KMS-11 (cell line): ENCODE measurements around the gene AZU1.

Experiments
- H2AFZ ChIP-seq: fragments of 200-600 bp; sonication (generic); 2 replicates; pipeline ENCODE4 v1.6.1; 2016; ENCODE audit warnings: antibody characterized with exemption, mixed run types, low read depth
- H3K27ac ChIP-seq: fragments of 200-600 bp; sonication (generic); 2 replicates; pipeline ENCODE4 v1.6.1; 2016; ENCODE audit warnings: mild to moderate bottlenecking, mixed run types
- H3K27me3 ChIP-seq: fragments of 200-600 bp; sonication (generic); 2 replicates; pipeline ENCODE4 v1.6.1; 2017; ENCODE audit warnings: mild to moderate bottlenecking, low read depth, mixed run types, moderate library complexity; ENCODE audit not compliant: insufficient read depth
- H3K36me3 ChIP-seq: fragments of 200-600 bp; sonication (generic); 2 replicates; pipeline ENCODE4 v1.6.1; 2017; ENCODE audit warnings: mild to moderate bottlenecking, mixed run types; ENCODE audit not compliant: insufficient read depth
- H3K4me1 ChIP-seq: fragments of 200-600 bp; sonication (generic); 2 replicates; pipeline ENCODE4 v1.6.1; 2016; ENCODE audit warnings: mild to moderate bottlenecking, low read depth, mixed run types; ENCODE audit not compliant: poor library complexity, severe bottlenecking
- H3K4me2 ChIP-seq: fragments of 200-600 bp; sonication (generic); 2 replicates; pipeline ENCODE4 v1.7.0; 2016; ENCODE audit warnings: mild to moderate bottlenecking, mixed run types
- H3K4me3 ChIP-seq: fragments of 200-600 bp; sonication (generic); IDR thresholded peaks from 2 replicates; pipeline ENCODE4 v1.6.1; 2017; ENCODE audit warnings: low read depth, low read length, mixed read lengths; ENCODE audit not compliant: insufficient read depth
- H3K79me2 ChIP-seq: fragments of 200-600 bp; sonication (generic); 2 replicates; pipeline ENCODE4 v1.6.1; 2016; ENCODE audit warnings: low read depth, mixed run types; ENCODE audit not compliant: insufficient read depth
- H3K9ac ChIP-seq: fragments of 200-600 bp; sonication (generic); 2 replicates; pipeline ENCODE4 v1.6.1; 2016; ENCODE audit warnings: mild to moderate bottlenecking, mixed run types
- H4K20me1 ChIP-seq: fragments of 200-600 bp; sonication (generic); 2 replicates; pipeline ENCODE4 v1.6.1; 2016; ENCODE audit warnings: mild to moderate bottlenecking, mixed run types; ENCODE audit not compliant: insufficient read depth
- TF ChIP-seq, protein P1 (sequence below): fragments of 200-600 bp; sonication (generic); conservative IDR thresholded peaks from 2 replicates; pipeline ENCODE4 v1.6.1; 2017; ENCODE audit warnings: low read depth, mild to moderate bottlenecking, antibody characterized with exemption, low read length, moderate library complexity, mixed read lengths

Gene AZU1

GRCh38 chr19:821231-821824 is 6.3 kb upstream of the AZU1 start:
- H3K79me2 ChIP-seq = no peaks in the 10 kb centered on the region
- H3K4me1 ChIP-seq = no peaks in the 10 kb centered on the region
- H3K4me3 ChIP-seq = no peak overlapping the region
- no peaks in the 10 kb centered on the region for H4K20me1 ChIP-seq
- no peak overlapping the region for H3K4me2 ChIP-seq
- H3K9ac ChIP-seq = no peak overlapping the region
- H3K27ac ChIP-seq = no peak overlapping the region
- peaks cover 8% of the 10 kb centered on the region; the same call in 1 of the 2 replicates for H3K27me3 ChIP-seq
- no peaks in the 10 kb centered on the region for H3K36me3 ChIP-seq
- TF ChIP-seq, protein P1, sequence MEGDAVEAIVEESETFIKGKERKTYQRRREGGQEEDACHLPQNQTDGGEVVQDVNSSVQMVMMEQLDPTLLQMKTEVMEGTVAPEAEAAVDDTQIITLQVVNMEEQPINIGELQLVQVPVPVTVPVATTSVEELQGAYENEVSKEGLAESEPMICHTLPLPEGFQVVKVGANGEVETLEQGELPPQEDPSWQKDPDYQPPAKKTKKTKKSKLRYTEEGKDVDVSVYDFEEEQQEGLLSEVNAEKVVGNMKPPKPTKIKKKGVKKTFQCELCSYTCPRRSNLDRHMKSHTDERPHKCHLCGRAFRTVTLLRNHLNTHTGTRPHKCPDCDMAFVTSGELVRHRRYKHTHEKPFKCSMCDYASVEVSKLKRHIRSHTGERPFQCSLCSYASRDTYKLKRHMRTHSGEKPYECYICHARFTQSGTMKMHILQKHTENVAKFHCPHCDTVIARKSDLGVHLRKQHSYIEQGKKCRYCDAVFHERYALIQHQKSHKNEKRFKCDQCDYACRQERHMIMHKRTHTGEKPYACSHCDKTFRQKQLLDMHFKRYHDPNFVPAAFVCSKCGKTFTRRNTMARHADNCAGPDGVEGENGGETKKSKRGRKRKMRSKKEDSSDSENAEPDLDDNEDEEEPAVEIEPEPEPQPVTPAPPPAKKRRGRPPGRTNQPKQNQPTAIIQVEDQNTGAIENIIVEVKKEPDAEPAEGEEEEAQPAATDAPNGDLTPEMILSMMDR = no peak
- no peak overlapping the region for H2AFZ ChIP-seq

- no peak within 1 kb of the TSS for H3K9ac ChIP-seq
- H3K4me3 ChIP-seq = no peak within 1 kb of the TSS
- TF ChIP-seq, protein P1 = no peak
- H3K4me2 ChIP-seq = no peak within 1 kb of the TSS
- no peak within 1 kb of the TSS for H2AFZ ChIP-seq
- no peaks in the 10 kb centered on the region for H3K36me3 ChIP-seq
- peaks cover 10% of the 10 kb centered on the region; the same call in 1 of the 2 replicates for H3K27me3 ChIP-seq
- H3K4me1 ChIP-seq = no peaks in the 10 kb centered on the region
- H3K79me2 ChIP-seq = no peaks in the 10 kb centered on the region
- H4K20me1 ChIP-seq = no peaks in the 10 kb centered on the region
- H3K27ac ChIP-seq = no peak within 1 kb of the TSS
Observed at GRCh38 chr19:821825-822503, 5.7 kb upstream of the AZU1 start, which contains the start of gene PLPPR3. Gene PLPPR3 (minus strand): TSS chr19:821955. CDS start chr19:821559, 396 bp downstream.

DNA sequence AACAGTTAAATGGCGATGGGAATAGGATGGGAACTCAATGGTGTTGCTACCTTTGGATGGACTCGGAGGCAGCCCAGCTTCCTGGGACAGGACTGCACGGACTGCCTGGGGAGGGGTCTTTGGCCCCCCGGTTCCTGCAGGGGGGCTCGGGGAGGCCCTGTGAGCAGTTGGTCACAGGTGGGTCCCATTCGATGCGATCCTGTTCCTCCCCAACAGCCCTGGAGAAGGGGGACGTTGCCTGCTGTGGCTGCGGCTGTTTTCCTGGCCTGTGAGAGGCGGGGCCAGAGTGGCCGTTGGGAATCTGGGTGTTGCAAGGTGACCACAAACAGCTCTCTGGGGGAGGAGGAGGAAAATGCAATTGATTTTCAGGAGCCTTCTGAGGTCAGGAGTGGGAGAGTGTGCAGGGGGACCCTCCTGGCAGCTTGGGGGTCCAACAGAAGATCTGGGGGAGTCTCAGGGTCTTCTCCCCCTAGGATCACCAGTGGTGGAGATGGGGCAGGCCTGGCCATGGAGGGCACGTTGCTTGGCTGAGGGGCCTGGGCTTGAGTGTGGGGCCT is 4.0 kb upstream of the AZU1 start:
- H2AFZ ChIP-seq = no peak overlapping the region
- H3K36me3 ChIP-seq = no peaks in the 10 kb centered on the region
- no peaks in the 10 kb centered on the region for H3K79me2 ChIP-seq
- H3K4me3 ChIP-seq = no peak overlapping the region
- no peak overlapping the region for H3K4me2 ChIP-seq
- no peaks in the 10 kb centered on the region for H3K4me1 ChIP-seq
- H3K27me3 ChIP-seq = peaks cover 10% of the 10 kb centered on the region; the same call in 1 of the 2 replicates
- H3K27ac ChIP-seq = no peak overlapping the region
- no peaks in the 10 kb centered on the region for H4K20me1 ChIP-seq
- TF ChIP-seq, protein P1 = no peak
- H3K9ac ChIP-seq = no peak overlapping the region

GRCh38 chr19:824885-825284 is 2.8 kb upstream of the AZU1 start:
- Histone ChIP-seq H4K20me1 (no peaks in the 10 kb centered on the region), H3K4me3 (no peak overlapping the region), H3K36me3 (no peaks in the 10 kb centered on the region), H3K79me2 (no peaks in the 10 kb centered on the region), H3K27ac (no peak overlapping the region), H2AFZ (no peak overlapping the region), H3K27me3 (peaks cover 16% of the 10 kb centered on the region; the same call in 1 of the 2 replicates), H3K9ac (no peak overlapping the region), H3K4me1 (no peaks in the 10 kb centered on the region), H3K4me2 (no peak overlapping the region)
- TF ChIP-seq, protein P1 = no peak
